Measurements from ENCODE around the gene TRMT10A. TPM values are rescaled to one million over a fixed set of nuclear protein-coding genes. Genes with fewer than 3 reads are reported as not detected.

The TRMT10A gene
- total RNA-seq, 2 donors from 2014 or later: 6.1 to 17.2 TPM

DNA sequence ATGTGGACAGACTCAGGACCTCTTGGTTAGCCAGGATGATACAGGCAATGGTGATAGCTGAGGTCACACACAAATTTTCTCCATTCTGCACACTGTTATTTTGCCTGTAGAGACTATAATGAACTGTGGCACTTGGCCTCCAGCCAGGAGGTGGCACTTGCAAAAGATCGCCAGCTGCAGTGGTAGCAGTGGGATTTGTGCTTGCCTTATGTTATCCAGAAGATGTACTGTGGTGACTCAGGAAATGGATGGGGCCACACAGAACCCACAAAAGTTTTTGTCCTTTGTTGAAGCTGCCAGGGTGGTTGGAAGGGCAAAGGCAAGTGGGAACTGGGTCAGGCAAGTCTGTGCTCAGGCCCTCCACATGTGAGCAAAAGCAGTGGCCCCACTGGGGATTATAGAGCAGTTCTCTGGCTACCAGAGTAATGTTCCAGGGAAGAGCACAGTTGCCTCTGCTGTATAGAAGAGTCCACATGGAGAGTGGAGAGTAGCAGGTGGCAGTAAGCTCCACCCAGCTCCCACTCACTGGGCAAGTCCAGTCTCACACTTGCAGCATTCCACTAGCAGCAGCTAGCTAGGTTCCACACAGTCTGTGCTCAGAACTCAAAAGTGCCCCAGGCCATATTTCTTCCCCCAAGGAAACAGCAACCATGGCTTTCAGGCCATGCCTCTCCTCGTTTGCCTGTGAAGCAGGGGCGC is 58.9 kb downstream of the TRMT10A start:
- DNase-seq (ENCODE audit: low spot score in 2 of 2) (no peak), ATAC-seq (no peak)
- peaks cover 8 to 25% of the 10 kb centered on the region in 2 donors for H3K36me3 Mint-ChIP-seq
- H3K9me3 Mint-ChIP-seq: peaks cover 4 to 11% of the 10 kb centered on the region in 2 donors
- peak overlapping the region in 1 of 2 donors; percentile 67 for H3K27ac Mint-ChIP-seq

Other genes with a start within 250 kb of the TRMT10A start
- gene ADH1B, start 242.6 kb downstream of the TRMT10A start, total RNA-seq: not detected
- not detected for gene ADH1C, start 211.3 kb downstream of the TRMT10A start, total RNA-seq
- gene ADH7, start 128.7 kb downstream of the TRMT10A start, total RNA-seq: not detected
- not detected for gene C4orf17, start 53.0 kb downstream of the TRMT10A start, total RNA-seq
- 1 to 10 TPM in 1 of 2 donors, under 1 TPM in 1; 0.10 to 1.2 TPM for gene MTTP, start 10.8 kb upstream of the TRMT10A start, total RNA-seq
- gene C4orf54, start 93.8 kb upstream of the TRMT10A start, total RNA-seq: not detected